A673 (cell line): Measurements from ENCODE around the gene WBP2. TPM values are rescaled to one million over a fixed set of nuclear protein-coding genes. Genes with fewer than 3 reads are reported as not detected.
"Not testable (repeated sequence)": the region's sequence is repeated elsewhere in the genome, so short reads cannot be mapped to it uniquely, and the experiment has no call there.

Source experiments
- BruUV-seq: library from RNA; stranded (reverse); fragments of 400-500 nt; replicated peaks from 2 replicates; lab custom pipeline; 2021; lab: Mats Ljungman, UMichigan
- CTCF ChIA-PET: fragments of 300-600 bp; sonication (Branson Sonifier 250); formaldehyde crosslinking; loops from one replicate; lab custom pipeline; 2022; ENCODE audit warnings: antibody characterized with exemption; lab: Charles Lee
- POLR2A ChIA-PET: fragments of 300-600 bp; sonication (Branson Sonifier 250); formaldehyde crosslinking; loops from one replicate; lab custom pipeline; 2022; ENCODE audit warnings: antibody characterized with exemption; ENCODE audit not compliant: low non-redundant PET; lab: Charles Lee
- DNase-seq: peaks from one replicate; pipeline ENCODE4 v3.0.0-alpha.2; 2015; ENCODE audit warnings: low spot score
- H3K27ac ChIP-seq: fragments of 200-600 bp; sonication (generic); 2 replicates; pipeline ENCODE4 v1.5.1; 2016; ENCODE audit warnings: mixed run types, low read depth, mild to moderate bottlenecking, mixed read lengths, antibody characterized with exemption, low read length; ENCODE audit not compliant: poor library complexity, severe bottlenecking
- H3K27me3 ChIP-seq: fragments of 200-600 bp; sonication (generic); replicated peaks from 2 replicates; pipeline ENCODE4 v1.6.1; 2017; ENCODE audit warnings: mixed run types, low read depth, mild to moderate bottlenecking, mixed read lengths, antibody characterized with exemption, low read length; ENCODE audit not compliant: insufficient read depth, poor library complexity
- H3K36me3 ChIP-seq: fragments of 200-600 bp; sonication (generic); 2 replicates; pipeline ENCODE4 v1.6.1; 2016; ENCODE audit warnings: mixed run types, mild to moderate bottlenecking, mixed read lengths, antibody characterized with exemption, low read length; ENCODE audit not compliant: insufficient read depth, poor library complexity, severe bottlenecking
- H3K4me1 ChIP-seq: fragments of 200-600 bp; sonication (generic); 2 replicates; pipeline ENCODE4 v1.6.1; 2017; ENCODE audit warnings: mixed run types, mild to moderate bottlenecking, mixed read lengths, antibody characterized with exemption, low read length; ENCODE audit not compliant: insufficient read depth, poor library complexity, severe bottlenecking
- H3K4me3 ChIP-seq: fragments of 200-600 bp; sonication (generic); 2 replicates; pipeline ENCODE4 v1.5.1; 2016; ENCODE audit warnings: low read depth, mixed run types, mild to moderate bottlenecking, mixed read lengths, low read length; ENCODE audit not compliant: poor library complexity, severe bottlenecking
- H3K9me3 ChIP-seq: fragments of 200-600 bp; sonication (generic); 2 replicates; pipeline ENCODE4 v1.6.1; 2016; ENCODE audit warnings: mixed run types, low read depth, mild to moderate bottlenecking, mixed read lengths, antibody characterized with exemption, low read length; ENCODE audit not compliant: poor library complexity, severe bottlenecking
- EZH2 ChIP-seq: fragments of 200-600 bp; sonication (generic); IDR thresholded peaks from 2 replicates; pipeline ENCODE4 v1.6.1; 2017; ENCODE audit warnings: borderline replicate concordance, low read depth, mild to moderate bottlenecking, mixed read lengths, antibody characterized with exemption, low read length; ENCODE audit not compliant: poor library complexity, severe bottlenecking
- intact Hi-C: fragments of 100-400 bp; cut with micrococcal nuclease; formaldehyde crosslinking; loops from one replicate; pipeline ENCODE4 v1.10.0; 2022; ENCODE audit not compliant: unreplicated experiment
- total RNA-seq: library from RNA; stranded (reverse); gene quantifications from 2 replicates; pipeline ENCODE4 v1.2.3, GENCODE V29; 2021
- TF ChIP-seq, protein P1 (sequence below): fragments of 300-800, 200-600 bp; sonication (generic); conservative IDR thresholded peaks from 2 replicates; pipeline ENCODE4 v1.5.1; 2017; ENCODE audit warnings: low read depth, mild to moderate bottlenecking, antibody characterized with exemption, low read length, moderate library complexity, mixed read lengths

The WBP2 gene
- total RNA-seq, 1 experiment from 2014 or later = 70.3 TPM

DNA sequence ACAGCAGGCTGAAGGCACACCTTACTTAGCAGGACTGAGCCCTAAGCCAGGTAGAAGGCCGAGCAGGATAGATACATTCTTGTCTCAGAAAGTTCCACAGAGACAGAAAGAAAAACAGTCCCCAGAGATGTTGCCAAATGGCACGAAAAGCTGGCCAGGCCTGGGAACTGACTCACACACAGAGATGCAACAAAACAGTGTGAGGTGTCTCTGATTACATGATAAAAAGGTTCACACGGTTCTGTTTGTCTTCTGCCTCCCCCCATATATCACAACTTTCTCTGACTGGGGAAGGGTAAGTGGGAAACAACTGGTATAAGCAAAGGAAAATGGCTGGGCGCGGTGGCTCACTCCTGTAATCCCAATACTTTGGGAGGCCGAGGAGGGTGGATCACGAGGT, 1.7 kb downstream of the WBP2 start:
- ChIA-PET CTCF (interaction anchor here (0.7 kb wide), 1 partner anchor 122 kb away, joined by 12 read pairs; no protein-coding TSS in a partner anchor), POLR2A (interaction anchor here (0.7 kb wide), 2 partner anchors 7 to 737 kb away, joined by 3 to 5 read pairs; no protein-coding TSS in a partner anchor)
- H3K4me3 ChIP-seq = no peak overlapping the region
- intact Hi-C loops = no loop called here
- H3K4me1 ChIP-seq = peaks cover 13% of the 10 kb centered on the region
- no TSS peak for BruUV-seq
- no peak overlapping the region for H3K27ac ChIP-seq
- no peaks in the 10 kb centered on the region for H3K27me3 ChIP-seq
- DNase-seq = no peak
- no peaks in the 10 kb centered on the region for H3K9me3 ChIP-seq
- TF ChIP-seq, protein P1, sequence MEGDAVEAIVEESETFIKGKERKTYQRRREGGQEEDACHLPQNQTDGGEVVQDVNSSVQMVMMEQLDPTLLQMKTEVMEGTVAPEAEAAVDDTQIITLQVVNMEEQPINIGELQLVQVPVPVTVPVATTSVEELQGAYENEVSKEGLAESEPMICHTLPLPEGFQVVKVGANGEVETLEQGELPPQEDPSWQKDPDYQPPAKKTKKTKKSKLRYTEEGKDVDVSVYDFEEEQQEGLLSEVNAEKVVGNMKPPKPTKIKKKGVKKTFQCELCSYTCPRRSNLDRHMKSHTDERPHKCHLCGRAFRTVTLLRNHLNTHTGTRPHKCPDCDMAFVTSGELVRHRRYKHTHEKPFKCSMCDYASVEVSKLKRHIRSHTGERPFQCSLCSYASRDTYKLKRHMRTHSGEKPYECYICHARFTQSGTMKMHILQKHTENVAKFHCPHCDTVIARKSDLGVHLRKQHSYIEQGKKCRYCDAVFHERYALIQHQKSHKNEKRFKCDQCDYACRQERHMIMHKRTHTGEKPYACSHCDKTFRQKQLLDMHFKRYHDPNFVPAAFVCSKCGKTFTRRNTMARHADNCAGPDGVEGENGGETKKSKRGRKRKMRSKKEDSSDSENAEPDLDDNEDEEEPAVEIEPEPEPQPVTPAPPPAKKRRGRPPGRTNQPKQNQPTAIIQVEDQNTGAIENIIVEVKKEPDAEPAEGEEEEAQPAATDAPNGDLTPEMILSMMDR = no peak
- TF ChIP-seq EZH2 = no peak
- peaks cover 25% of the 10 kb centered on the region for H3K36me3 ChIP-seq

DNA sequence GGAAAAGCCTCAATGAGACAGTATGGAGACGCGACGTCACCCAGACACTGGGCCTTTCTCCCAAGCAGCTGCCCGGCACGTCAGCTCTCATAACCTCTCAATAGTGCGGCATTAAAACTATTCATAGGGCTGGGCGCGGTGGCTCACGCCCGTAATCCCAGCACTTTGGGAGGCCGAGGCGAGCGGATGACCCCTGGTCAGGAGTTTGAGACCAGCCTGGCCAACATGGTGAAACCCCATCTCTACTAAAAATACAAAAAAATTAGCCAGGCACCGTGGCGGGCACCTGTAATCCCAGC, 3.5 kb downstream of the WBP2 start:
- peaks cover 11% of the 10 kb centered on the region for H3K4me1 ChIP-seq
- intact Hi-C loops, H3K27me3 ChIP-seq, H3K4me3 ChIP-seq, POLR2A ChIA-PET, H3K9me3 ChIP-seq, H3K27ac ChIP-seq, CTCF ChIA-PET, BruUV-seq, DNase-seq: not testable (repeated sequence)
- peaks cover 43% of the 10 kb centered on the region for H3K36me3 ChIP-seq

DNA sequence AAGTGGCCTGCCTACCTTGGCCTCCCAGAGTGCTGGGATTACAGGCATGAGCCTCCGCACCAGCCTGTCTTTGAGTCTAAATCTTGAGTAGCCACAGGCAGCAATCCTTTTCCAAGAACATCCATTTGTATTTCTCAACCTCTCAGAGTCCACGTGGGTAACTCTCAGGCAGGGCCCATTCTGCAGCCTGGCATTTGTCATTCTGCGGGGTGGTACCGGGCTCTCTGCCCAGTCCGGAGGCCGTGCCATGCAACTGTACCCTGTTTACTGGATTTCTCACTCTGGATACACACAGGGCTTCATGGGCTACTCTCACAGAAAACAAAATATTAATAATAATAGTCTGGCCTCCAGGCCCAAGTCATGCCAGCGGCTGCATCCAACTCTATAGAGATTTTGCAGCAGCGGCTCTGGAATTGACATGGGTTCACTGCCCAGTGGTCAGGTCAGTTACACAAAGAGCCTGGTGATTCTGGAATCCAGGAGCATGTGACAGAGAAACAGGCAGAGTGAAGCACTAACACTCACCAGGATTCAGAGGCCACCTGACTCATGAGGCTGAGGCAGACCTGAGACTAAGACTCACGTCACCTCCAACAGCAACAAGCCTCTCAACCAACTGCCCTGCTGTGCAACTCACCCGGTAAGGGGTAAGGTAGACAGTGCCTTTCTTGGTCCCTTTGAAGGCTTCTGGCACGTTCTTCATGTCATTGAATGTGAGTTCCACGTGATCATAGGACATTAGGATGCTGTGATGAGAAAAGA, 4.0 kb downstream of the WBP2 start:
- BruUV-seq = no TSS peak
- no peaks in the 10 kb centered on the region for H3K27me3 ChIP-seq
- peaks cover 44% of the 10 kb centered on the region for H3K36me3 ChIP-seq
- H3K4me1 ChIP-seq = peaks cover 7% of the 10 kb centered on the region
- no peak for TF ChIP-seq EZH2
- TF ChIP-seq, protein P1 = no peak
- H3K4me3 ChIP-seq = no peak overlapping the region
- H3K27ac ChIP-seq = no peak overlapping the region
- ChIA-PET CTCF (no interaction called here), POLR2A (no interaction called here)
- intact Hi-C loops = no loop called here
- H3K9me3 ChIP-seq = no peaks in the 10 kb centered on the region
- no peak for DNase-seq

DNA sequence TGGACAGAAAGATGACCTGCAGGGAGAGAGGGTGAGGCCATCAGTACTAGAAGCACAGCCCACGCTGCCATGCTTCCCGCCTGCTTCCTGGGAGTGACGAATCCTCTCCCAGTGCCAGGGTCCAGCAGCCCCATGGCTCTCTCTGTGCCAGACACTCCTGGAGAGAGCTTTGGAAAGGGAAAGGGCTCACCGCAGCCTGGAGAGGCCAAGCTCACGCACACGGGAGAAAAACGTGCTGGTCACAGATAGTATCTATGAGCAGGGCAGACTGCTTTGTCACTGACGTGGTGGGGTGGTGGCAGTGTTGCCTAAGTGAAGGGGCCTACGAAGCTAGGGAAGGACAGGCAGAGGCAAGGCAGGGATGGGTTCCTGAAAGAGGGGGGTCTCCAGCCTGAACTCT, 5.4 kb downstream of the WBP2 start:
- BruUV-seq = no TSS peak
- Histone ChIP-seq H3K27me3 (no peaks in the 10 kb centered on the region), H3K4me1 (peaks cover 7% of the 10 kb centered on the region), H3K36me3 (peaks cover 44% of the 10 kb centered on the region), H3K4me3 (no peak overlapping the region), H3K27ac (no peak overlapping the region), H3K9me3 (no peaks in the 10 kb centered on the region)
- intact Hi-C loops = no loop called here
- no peak for DNase-seq
- ChIA-PET CTCF (no interaction called here), POLR2A (no interaction called here)
- TF ChIP-seq, protein P1 = no peak
- no peak for TF ChIP-seq EZH2
